Osteocyte (in vitro differentiated cells): ENCODE data around the gene PSAT1. TPM values are rescaled to one million over a fixed set of nuclear protein-coding genes. Genes with fewer than 3 reads are reported as not detected.
A peak's percentile ranks its signal among the peaks of the same experiment; 100 is the strongest.

ENCODE experiments used
- DNase-seq: peaks from one replicate; pipeline ENCODE4 v3.0.0; 2021; ENCODE audit warnings: mixed read lengths; ENCODE audit not compliant: unreplicated experiment; ENCODE audit errors: extremely low spot score
- H3K27ac Mint-ChIP-seq: one replicate; pipeline ENCODE4 v1.8.0; 2021; ENCODE audit warnings: mild to moderate bottlenecking, mixed read lengths; ENCODE audit not compliant: unreplicated experiment
- H3K27me3 Mint-ChIP-seq: one replicate; pipeline ENCODE4 v1.8.0; 2021; ENCODE audit warnings: mixed read lengths; ENCODE audit not compliant: unreplicated experiment
- H3K36me3 Mint-ChIP-seq: one replicate; pipeline ENCODE4 v1.8.0; 2021; ENCODE audit warnings: mixed read lengths; ENCODE audit not compliant: unreplicated experiment
- H3K4me1 Mint-ChIP-seq: one replicate; pipeline ENCODE4 v1.8.0; 2021; ENCODE audit warnings: mixed read lengths; ENCODE audit not compliant: unreplicated experiment
- H3K4me3 Mint-ChIP-seq: one replicate; pipeline ENCODE4 v1.8.0; 2021; ENCODE audit warnings: mild to moderate bottlenecking, moderate library complexity, mixed read lengths; ENCODE audit not compliant: unreplicated experiment
- H3K9me3 Mint-ChIP-seq: one replicate; pipeline ENCODE4 v1.8.0; 2021; ENCODE audit warnings: mixed read lengths; ENCODE audit not compliant: unreplicated experiment
- CTCF ChIP-seq: fragments of 200-600 bp; sonication (generic); IDR thresholded peaks from 2 replicates; pipeline ENCODE4 v1.5.0; 2021; ENCODE audit warnings: antibody characterized with exemption, mild to moderate bottlenecking, moderate library complexity
- total RNA-seq: library from RNA; stranded (reverse); gene quantifications from 2 replicates; pipeline ENCODE4 v1.2.1, GENCODE V29; 2021

The PSAT1 gene
- total RNA-seq, 1 donor from 2014 or later: 171 TPM

- DNase-seq: no peak
- no peak overlapping the region for H3K27ac Mint-ChIP-seq
- peaks cover 7% of the 10 kb centered on the region for H3K4me1 Mint-ChIP-seq
- no peaks in the 10 kb centered on the region for H3K36me3 Mint-ChIP-seq
- no peaks in the 10 kb centered on the region for H3K9me3 Mint-ChIP-seq
- no peaks in the 10 kb centered on the region for H3K27me3 Mint-ChIP-seq
- no peak overlapping the region for H3K4me3 Mint-ChIP-seq
- TF ChIP-seq CTCF: peak; percentile 78
Measured at GRCh38 chr9:78365748-78366697, 69.1 kb downstream of the PSAT1 start.

GRCh38 chr9:78366827-78367226 lies 69.9 kb downstream of the PSAT1 start:
- no peak for TF ChIP-seq CTCF
- no peaks in the 10 kb centered on the region for H3K9me3 Mint-ChIP-seq
- H3K4me3 Mint-ChIP-seq: no peak overlapping the region
- no peak overlapping the region for H3K27ac Mint-ChIP-seq
- no peaks in the 10 kb centered on the region for H3K27me3 Mint-ChIP-seq
- DNase-seq: no peak
- no peaks in the 10 kb centered on the region for H3K36me3 Mint-ChIP-seq
- peaks cover 8% of the 10 kb centered on the region for H3K4me1 Mint-ChIP-seq

GRCh38 chr9:78368236-78368635 lies 71.3 kb downstream of the PSAT1 start:
- Mint-ChIP-seq H3K9me3 (no peaks in the 10 kb centered on the region), H3K36me3 (no peaks in the 10 kb centered on the region), H3K27me3 (no peaks in the 10 kb centered on the region), H3K27ac (no peak overlapping the region), H3K4me1 (peaks cover 8% of the 10 kb centered on the region), H3K4me3 (no peak overlapping the region)
- no peak for TF ChIP-seq CTCF
- no peak for DNase-seq

GRCh38 chr9:78369639-78370219 lies 72.8 kb downstream of the PSAT1 start:
- Mint-ChIP-seq H3K27ac (no peak overlapping the region), H3K9me3 (no peaks in the 10 kb centered on the region)
- DNase-seq: no peak

More at GRCh38 chr9:78369639-78370219, 72.8 kb downstream of the PSAT1 start:
- Mint-ChIP-seq H3K36me3 (no peaks in the 10 kb centered on the region), H3K4me1 (peaks cover 8% of the 10 kb centered on the region), H3K27me3 (no peaks in the 10 kb centered on the region), H3K4me3 (no peak overlapping the region)
- TF ChIP-seq CTCF: peak; percentile 77
